Right ventricle myocardium inferior (tissue), 1 donor: Measurements from ENCODE around the gene TRAPPC2L. TPM values are rescaled to one million over a fixed set of nuclear protein-coding genes. Genes with fewer than 3 reads are reported as not detected.

ENCODE experiments used
- ATAC-seq: fragments of 200-7000 bp; cut with Tn5 transposase; one replicate; pipeline ENCODE4 v1.9.1; 2020; ENCODE audit warnings: mild to moderate bottlenecking, moderate library complexity
- DNase-seq: peaks from one replicate; pipeline ENCODE4 v3.0.0; 2021; ENCODE audit errors: missing footprints
- intact Hi-C: fragments of 100-400 bp; cut with DNase I; formaldehyde crosslinking; loops from one replicate; pipeline ENCODE4 v1.11.0; 2022
- total RNA-seq: library from RNA; stranded (reverse); fragmentation: NEBNext Ultra II Directional; extraction: Animal tissue kit (Norgen Biotek cat#: 25700); gene quantifications from one replicate; pipeline ENCODE4 v1.2.1, GENCODE V29; 2021
- donor health status: DM: no; HTN: yes; CAD: no; lungs with severe emphysema.

TRAPPC2L gene
- total RNA-seq, 1 donor from 2014 or later = 58.7 TPM

DNA sequence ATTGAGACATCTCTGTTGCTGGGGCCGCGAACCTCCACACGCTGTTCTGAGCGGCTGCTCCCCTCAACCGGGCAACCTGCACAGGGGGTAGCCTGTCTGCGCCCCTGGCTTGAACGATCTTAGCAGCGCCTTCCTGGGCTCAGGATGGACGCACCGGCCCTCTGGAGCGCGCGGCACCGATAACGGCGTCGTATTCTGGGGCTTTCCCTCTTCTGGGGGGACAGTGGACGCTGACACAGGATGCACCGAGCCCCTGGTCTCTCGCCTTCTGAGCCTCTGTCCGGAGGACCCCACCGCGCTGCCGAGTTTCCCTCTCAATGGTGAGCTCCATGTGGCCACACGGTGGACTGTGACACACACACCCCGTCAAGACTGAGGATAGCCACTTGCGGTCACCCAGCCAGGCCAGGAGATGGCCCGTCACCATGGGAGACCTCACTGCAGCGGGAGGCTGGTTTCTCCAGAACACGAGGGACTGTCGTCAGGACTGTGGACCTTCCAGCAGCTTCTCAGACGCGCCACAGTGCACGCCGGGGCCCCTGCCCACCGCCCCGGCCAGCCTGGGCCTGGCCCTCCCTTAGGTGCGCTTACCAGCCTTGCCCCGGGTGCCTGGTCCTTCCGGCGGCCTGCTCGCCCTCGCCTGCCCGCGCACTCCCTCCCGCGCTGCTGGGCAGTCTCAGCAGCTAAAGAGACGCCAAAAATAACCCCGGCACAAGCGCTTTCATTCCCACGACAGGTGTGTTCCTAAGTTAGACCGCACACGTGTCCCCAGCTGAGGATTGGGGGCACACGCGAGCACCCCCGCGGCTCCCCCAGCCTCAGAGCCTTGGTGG is 39.5 kb downstream of the TRAPPC2L start:
- intact Hi-C loops = no loop called here

DNA sequence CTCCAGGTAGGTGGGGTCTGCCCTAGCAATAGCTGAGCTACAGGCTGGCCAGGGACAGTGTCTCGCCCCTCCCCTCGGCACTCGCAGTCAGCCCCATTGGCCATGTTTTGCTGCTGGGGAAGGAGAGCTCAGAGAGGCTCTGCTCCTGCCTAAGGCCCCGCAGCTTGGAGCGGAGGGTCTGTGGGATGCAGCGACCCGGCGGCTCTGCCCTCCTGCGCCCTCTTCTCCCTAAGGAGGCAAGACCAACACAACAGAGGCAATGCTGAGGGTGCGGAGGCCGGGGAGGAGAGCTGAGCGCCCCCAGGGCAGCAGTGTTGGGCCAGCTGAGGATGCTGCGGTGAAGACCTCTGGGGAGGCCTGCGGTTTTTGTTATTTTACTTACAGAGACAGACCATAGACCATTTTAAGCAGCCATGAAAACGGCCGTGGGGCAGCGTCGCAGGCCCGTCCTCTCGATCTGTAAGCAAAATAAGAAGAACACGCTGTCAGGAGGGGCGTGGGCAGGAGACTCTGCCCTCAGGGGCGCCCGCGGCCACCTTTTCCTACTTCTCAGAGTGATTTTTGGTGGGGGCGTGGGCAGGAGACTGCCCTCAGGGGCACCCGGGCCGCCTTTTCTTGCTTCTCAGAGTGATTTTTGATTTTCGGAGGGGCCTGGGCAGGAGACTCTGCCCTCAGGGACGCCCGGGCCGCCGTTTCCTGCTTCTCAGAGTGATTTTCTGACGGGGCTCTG is 40.9 kb downstream of the TRAPPC2L start:
- no peak for ATAC-seq
- no peak for DNase-seq
- intact Hi-C loops = no loop called here

More for the DNA sequence above, 39.5 kb downstream of the TRAPPC2L start:
- ATAC-seq = no peak
- no peak for DNase-seq

DNA sequence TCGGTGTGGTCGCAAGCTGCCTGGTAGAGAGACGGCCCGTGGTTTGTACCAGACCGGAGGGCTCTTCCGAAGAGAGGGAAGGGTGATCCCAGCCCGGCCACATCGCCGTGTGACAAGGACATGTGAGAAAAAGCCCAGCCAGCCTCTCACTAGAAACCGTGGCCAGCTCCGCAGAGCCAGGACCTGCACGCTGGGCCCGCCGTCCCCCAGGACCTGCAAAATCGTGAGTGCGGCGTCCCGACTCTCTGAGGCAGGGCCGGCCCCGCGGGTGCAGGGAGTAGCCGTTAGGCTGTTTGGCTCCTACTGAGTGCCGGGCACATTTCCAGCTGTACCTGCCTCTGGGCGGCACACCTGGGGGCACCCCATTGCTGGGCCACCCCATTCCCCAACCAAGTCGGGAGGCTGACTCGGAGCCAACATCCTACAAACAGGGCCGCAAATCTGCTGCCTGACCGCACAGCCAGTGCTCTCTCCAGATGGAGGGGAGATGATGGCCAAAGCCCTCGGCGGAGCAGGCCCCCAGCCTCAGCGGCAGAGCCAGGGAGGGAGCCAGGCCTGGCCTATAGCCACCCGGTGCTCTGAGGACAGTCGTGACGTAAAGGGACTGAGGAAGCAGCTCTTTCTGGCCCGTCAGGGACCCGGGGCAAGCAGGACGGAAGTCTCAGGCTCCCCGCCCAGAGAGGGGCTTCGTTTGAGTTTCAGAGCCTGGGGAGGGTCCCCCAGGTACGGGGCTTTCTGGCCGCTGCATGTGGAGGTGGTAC is 43.2 kb downstream of the TRAPPC2L start:
- ATAC-seq (no peak), DNase-seq (no peak)
- intact Hi-C loops = no loop called here

DNA sequence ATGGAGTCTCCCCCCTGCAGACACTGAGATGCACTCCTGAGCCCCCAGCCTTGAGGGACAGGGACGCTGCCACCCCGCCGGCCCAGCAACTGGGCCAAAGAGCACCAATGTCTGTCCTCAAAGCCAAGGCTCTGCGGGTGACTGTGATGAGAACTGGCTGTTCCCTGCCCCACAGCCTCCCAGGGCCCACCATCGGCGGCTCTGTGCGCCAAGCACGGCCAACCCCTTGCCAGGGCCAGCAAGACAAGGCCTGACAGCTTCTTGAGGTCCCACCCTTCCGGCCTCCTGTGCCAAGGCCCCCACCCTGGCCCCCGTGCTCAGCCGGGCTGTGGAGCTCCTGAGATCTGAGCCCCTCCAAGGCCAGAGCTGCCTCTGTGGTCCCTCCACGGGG is 43.7 kb downstream of the TRAPPC2L start:
- intact Hi-C loops = no loop called here
- DNase-seq (no peak), ATAC-seq (no peak)

DNA sequence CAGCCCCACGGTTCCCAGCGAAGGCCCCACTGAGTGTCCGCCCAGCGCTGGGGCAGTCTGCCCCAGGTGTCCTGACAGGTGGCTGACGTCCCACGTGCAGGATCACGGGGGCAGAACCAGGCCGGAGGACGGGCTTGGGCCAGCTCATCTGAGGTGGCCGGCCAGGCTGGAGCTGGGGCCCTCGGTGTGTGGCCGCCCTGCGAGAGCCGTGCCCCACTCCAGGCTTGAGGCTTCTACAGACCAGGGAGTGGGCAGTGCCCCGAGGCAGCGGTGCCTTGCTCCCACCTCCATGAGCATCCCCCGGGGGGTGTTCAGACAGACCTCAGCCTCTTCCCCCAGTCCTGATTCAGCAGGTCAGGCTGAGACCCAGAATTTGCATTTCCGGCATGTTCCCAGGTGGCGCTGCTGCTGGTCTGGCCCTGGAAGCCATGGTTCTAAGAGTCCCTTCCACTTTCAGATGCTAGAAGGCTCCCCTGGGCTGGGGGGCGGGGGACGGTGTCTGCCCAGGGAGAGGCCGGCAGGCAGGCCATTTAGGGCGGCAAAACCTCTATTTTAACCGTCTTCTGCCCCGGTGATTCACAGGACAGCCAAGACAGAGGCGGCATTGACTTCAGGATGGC is 44.9 kb downstream of the TRAPPC2L start:
- no peak for ATAC-seq
- no peak for DNase-seq
- intact Hi-C loops = no loop called here

DNA sequence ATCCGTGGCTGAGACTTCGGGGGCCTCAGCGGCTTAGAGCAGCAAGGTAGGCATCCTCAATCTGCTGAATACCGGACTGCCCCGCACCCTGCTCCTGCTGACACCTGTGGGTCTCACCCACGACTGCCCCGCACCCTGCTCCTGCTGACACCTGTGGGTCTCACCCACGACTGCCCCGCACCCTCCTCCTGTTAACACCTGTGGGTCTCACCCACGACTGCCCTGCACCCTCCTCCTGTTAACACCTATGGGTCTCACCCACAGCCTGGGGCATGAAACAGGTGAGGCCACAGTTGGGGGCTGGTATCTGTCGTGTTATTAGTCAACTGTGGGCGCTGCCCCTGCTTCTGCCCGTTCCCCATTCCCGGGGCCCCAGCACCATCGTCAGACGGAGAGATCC is 45.8 kb downstream of the TRAPPC2L start:
- ATAC-seq (no peak), DNase-seq (no peak)
- intact Hi-C loops = no loop called here

DNA sequence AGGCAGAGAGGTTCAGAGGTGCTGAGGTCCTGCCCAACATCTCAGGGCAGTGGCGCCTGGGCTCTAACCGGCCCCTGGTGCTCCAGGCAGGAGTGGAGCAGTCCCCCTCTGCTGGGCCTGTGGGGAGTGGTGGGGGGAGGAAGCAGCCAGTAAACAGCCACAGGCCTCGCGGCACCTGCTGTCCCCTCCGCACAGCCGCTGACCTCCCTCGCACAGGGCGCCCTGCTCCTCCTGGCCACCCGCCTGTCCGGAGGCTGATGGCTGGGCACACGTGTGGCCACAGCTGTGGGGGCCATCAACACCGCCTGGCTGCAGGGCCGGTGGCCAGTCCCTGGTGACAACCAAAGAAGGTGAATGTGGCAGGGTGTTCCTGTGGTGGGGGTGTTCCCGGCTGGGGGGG is 46.3 kb downstream of the TRAPPC2L start:
- intact Hi-C loops = no loop called here
- DNase-seq (no peak), ATAC-seq (no peak)

DNA sequence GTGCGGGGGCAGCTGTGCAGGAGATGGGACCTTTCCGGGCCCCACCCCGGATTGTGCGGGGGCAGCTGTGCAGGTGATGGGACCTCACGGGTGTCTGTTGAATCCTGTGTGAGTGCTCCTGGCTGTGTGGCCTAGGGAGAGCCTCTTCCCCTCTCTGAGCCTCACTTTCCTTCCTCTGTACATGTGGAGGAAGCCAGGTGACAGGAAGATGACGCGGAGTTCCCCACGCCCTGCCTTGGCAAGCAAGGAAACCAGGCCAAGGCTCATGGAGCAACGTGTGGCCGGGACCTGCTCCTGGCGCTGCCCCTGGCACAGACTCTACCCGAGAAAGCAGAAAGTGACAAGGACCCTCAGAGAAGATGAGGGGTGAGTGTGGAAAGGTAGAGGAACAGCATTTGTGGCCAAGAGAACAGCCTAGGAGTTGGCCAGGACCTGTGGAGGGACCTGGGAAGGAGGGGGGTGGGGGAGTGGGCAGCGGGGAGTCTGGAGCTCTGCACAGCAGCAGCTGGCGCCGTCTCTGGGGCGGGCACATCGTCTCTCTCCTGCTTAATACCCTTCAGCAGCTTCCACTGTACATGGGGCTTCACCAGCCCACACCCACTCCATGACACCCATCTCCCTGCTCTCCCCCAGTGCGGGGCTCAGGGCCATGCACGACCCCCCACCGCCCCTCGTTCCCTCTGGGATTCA is 47.9 kb downstream of the TRAPPC2L start:
- no peak for ATAC-seq
- intact Hi-C loops = no loop called here
- no peak for DNase-seq

DNA sequence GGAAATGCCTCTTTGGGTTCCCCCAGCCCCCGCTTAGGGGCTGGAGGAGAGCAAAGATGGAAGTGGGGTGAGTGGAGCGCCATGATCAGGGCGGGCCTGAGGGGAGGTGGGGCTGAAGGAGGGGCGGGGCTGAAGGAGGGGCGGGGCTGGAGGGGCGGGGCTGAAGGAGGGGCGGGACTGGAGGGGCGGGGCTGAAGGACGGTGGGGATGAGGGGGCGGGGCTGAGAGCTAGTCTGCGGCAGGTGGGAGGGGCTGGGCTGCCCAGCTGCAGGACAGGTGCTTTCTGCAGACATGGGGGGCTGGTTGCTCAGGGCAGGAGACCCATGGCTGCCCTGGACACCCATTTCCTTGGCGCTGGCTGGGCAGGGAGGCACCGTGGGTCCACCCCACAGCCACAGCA is 48.6 kb downstream of the TRAPPC2L start:
- ATAC-seq (no peak), DNase-seq (no peak)
- intact Hi-C loops = no loop called here

DNA sequence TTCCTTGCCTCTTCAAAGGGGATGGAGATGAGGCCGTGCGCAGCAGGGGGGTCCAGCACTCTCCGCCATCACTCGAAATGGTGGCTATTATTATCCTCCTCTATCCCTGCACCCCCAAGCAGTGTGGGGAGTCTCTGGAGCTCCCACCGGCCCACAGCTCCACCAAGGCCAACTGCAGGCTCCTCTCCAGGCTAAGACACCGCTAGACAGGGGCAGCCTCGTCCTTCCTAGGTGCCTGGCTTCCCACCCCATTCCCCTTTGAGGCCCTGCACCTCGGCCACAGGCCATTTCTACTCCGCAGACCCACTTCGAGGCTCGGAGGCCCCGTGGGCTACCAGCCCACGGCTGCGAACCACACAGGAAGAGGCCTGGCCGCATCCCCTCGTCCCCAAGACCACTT is 49.1 kb downstream of the TRAPPC2L start:
- ATAC-seq (no peak), DNase-seq (no peak)
- intact Hi-C loops = no loop called here

DNA sequence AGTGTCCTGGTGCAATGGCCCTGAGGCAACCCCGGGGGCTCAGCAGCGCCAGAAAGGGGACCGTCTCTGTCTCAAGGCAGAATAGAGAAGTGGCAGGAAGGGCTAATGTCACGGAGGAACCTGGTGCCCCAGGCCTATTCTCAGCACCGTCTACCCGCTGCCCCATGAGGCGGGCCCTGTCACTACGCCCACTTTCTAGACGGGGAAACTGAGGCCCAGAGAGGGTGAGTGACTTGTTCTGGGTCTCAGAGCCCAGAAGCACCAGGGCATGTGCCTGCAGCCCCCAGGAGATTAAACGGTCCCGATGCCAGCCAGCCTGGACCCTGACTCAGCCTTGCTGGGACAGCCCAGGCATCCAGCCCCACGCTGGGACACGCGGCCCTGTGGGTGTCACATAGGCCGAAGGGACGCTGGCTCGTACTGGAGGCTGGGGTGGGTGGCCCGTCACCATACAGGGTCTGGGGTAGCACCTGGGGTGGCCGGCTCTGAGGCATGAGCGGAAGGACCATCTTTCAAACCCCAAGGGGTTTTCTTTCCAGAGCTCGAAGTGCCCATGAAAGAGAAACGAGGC is 49.7 kb downstream of the TRAPPC2L start:
- ATAC-seq = no peak
- no peak for DNase-seq
- intact Hi-C loops = no loop called here

DNA sequence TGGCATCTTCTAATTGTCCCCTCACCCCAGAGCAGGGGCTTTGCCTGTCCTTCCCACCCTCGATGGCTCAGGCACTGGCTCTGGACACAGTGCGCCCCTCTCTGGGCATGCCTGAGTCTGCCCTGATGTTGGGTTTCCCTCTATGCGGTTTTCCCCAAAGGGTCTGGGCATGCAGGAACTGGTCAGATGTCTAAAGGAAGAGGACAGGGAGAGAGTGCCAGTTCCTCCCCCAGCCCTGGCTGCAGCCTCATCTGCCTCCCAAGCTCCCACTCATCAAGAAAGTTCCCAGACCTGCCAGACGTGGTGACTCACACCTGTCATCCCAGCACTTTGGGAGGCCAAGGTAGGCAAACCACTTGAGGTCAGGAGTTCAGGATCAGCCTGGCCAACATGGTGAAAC is 50.8 kb downstream of the TRAPPC2L start:
- ATAC-seq (no peak), DNase-seq (no peak)
- intact Hi-C loops = no loop called here

DNA sequence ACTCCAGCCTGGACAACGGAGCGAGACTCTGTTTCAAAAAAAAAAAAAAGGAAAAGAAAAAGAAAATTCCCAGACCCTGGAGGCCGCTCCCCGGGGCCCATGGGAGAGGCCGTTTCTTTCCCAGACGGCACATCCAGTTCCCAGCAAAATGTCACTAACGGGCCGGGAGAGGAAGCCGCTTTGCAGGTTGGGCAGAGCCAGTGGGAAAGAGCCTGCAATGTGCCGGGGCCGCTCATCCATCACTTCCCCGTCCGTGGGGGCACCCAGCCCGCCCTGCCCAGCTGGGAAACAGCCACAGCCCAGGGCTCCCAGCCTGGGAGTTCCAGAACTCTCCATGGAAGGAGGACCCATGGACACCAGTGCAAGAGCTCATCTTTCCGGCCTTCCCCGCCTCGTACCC is 51.4 kb downstream of the TRAPPC2L start:
- intact Hi-C loops = no loop called here
- DNase-seq (no peak), ATAC-seq (no peak)

DNA sequence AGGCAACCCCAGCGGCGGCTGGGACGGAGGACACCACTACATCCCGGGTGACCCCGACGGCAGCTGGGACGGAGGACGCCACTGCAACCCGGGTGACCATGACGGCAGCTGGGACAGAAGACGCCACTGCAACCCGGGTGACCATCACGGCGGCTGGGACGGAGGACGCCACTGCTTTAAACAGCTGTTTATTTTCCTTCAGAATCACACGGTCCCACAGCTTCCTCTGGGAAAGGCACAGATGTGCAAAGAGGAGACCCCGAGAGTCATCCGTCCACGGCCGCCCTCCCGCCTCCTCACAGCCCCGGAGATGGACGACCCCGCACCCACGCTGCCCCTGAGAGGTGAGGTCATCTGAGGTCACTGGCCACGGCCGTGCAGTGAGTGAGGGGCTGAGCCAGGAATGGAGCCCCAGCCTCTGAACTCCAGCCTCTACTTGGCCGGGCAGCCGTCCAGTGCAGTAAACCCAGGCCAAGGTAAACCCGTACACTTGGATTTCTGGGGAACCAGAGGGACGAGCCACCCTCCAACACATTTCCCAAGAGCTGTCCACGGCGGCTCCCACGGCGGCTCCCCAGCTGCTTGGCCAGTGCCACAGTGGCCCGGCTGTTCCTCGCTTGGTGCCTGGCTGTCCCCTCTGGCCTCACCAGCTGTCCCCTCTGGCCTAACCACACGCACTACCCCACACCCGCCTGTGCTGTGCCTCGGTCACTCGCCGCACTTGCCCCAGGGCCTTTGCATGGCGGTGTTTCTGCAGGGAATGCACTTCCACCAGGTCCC is 52.7 kb downstream of the TRAPPC2L start:
- intact Hi-C loops = no loop called here
- ATAC-seq (peak; percentile 29), DNase-seq (no peak)

DNA sequence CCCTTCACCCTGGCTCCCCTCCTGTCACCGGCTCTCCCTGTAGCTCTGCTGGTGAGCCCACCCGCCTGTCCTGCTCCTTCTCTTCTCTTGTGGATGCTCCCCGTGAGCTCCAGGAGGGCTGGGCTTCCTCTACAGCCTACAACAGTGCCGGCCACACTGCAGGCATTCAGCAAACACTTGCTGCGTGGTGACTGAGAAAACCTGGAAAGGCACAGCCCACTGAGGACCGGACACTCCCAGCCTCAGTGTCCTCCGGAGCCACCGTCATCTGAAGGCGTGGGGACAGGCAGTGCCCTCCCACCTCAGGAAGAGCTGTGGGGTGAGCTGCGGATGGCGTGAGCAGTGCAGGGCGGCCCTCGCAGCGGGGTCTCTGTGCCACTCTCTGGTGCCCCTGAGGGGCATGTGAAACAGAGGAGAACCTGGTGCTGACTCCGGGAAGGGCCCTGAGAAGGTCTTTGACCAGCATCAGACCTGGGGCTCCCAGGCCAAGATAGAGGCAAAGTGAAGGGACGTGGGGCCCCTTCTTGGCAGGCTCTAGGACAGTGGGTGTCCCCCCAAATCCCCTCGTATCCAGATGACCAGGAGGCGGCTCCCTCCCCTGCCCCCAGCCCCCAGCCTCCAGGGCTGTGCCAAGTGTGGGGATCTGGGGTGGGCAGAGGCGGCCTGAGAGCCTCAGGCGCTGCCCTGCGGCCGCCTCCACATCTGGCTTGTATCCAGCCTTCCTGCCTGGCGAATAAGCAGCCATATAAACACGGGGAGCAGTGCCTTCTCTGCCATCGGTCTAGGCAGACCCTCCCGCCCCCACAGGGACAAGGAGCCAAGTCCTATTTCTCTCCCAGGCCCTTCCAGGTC is 53.6 kb downstream of the TRAPPC2L start:
- intact Hi-C loops = no loop called here

DNA sequence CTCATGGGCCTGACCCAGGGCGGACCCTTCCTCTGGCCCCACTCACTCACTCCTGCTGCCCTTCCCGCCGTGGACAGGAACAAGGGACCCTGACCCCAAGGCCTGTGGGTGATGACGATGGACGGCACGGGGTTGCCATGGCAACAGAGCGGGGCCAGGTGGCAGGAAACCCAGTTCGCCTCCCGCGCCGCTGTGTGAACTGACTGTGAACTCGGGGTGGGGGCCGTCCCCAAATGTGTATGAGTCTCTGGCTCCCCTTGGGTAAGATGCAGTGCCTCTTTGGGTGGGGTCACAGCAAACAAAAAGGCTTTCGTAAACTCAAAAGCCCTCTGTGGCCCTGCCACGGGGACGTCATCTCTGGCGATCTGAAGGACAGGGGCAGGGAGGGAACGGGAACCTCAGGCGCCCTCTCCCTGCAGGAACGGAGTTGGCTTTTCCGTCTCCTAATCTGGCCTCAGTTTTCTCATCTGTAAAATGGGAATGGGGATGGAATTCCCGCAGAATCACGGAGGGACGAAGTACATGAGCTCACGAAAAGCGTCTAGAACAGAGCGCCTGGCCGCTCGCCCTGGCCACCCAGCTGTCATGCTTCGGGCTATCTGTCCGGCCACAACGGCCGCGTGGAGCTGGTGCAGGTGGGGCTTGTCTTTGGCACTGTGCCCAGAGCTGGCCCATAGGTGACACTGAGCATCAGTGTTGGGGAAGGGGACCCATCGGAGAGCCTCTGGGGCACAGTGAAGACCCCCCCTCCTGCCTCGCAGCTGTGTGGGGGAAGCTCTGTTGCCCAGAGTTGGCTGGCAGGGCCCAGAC is 54.4 kb downstream of the TRAPPC2L start:
- intact Hi-C loops = no loop called here
- no peak for DNase-seq
- ATAC-seq = no peak

More for the DNA sequence above, 53.6 kb downstream of the TRAPPC2L start:
- ATAC-seq (no peak), DNase-seq (no peak)
